ENCODE data around the gene TBC1D23.

DNA sequence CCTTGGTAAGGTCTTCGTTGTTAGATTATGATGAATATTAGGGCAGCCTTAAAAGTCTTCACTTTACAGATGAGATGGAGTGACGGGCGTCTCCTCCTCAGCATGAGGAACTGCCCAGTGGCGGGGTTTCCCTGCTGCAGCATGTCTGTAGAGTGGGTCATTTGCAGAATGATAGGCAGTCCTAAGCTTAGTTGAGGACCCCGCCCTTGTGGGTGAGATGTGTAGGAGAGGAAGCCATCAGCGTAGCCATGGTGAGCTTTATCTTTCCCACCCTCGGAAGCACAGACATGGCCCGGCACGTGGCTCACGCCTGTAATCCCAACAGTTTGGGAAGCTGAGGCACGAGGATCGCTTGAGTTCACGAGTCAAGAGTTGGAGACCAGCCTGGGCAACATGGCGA is 74.6 kb downstream of the TBC1D23 start:
- TF ChIP-seq JUN (IDR thresholded peaks at IDR 0.05; ENCODE audit: borderline replicate concordance, low read depth, low read length) (0 out of 2 replicates have a peak, but pooled peaks have one; percentile 9), JUN (CRISPR knock-in tag; IDR thresholded peaks at IDR 0.05; ENCODE audit: borderline replicate concordance) (no peak), CREB1 (IDR thresholded peaks at IDR 0.05) (no peak), CREB1 (CRISPR knock-in tag; IDR thresholded peaks at IDR 0.05) (no peak), SP1 (CRISPR knock-in tag; IDR thresholded peaks at IDR 0.05) (no peak), RFX1 (IDR thresholded peaks at IDR 0.05) (peak; percentile 83), SPI1 (IDR thresholded peaks at IDR 0.05; ENCODE audit: borderline replicate concordance, low read depth, low read length) (peak; percentile 65), NONO (IDR thresholded peaks at IDR 0.05; ENCODE audit: low read depth in 2 of 2, low read length in 1 of 2) (no peak), FOSL1 (tag; conservative IDR thresholded peaks at IDR 0.05) (no peak), POLR2AphosphoS5 (IDR thresholded peaks at IDR 0.05; ENCODE audit: control insufficient read depth, insufficient read depth, low read depth, low read length) (0 out of 2 replicates have a peak, but pooled peaks have one; percentile 25), ZNF184 (CRISPR knock-in tag; IDR thresholded peaks at IDR 0.05) (no peak), RFX5 (IDR thresholded peaks at IDR 0.05; ENCODE audit: low read depth, low read length) (no peak), YY1 (IDR thresholded peaks at IDR 0.05; ENCODE audit: borderline replicate concordance in 1 of 3, control insufficient read depth in 1 of 3, extremely low read depth in 1 of 3, insufficient read depth in 3 of 3, insufficient read length in 1 of 3, insufficient replicate concordance in 2 of 3, low read depth in 1 of 3, low read length in 2 of 3) (peak in 1 of 3 experiments; percentile 59)
- TF ChIP-seq, protein P1, sequence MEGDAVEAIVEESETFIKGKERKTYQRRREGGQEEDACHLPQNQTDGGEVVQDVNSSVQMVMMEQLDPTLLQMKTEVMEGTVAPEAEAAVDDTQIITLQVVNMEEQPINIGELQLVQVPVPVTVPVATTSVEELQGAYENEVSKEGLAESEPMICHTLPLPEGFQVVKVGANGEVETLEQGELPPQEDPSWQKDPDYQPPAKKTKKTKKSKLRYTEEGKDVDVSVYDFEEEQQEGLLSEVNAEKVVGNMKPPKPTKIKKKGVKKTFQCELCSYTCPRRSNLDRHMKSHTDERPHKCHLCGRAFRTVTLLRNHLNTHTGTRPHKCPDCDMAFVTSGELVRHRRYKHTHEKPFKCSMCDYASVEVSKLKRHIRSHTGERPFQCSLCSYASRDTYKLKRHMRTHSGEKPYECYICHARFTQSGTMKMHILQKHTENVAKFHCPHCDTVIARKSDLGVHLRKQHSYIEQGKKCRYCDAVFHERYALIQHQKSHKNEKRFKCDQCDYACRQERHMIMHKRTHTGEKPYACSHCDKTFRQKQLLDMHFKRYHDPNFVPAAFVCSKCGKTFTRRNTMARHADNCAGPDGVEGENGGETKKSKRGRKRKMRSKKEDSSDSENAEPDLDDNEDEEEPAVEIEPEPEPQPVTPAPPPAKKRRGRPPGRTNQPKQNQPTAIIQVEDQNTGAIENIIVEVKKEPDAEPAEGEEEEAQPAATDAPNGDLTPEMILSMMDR (IDR thresholded peaks at IDR 0.05 in 2 of 3, conservative IDR thresholded peaks at IDR 0.05 in 1 of 3; ENCODE audit: insufficient read depth in 2 of 3, low read depth in 1 of 3, low read length in 3 of 3), result no peak
- TF ChIP-seq, protein P2, sequence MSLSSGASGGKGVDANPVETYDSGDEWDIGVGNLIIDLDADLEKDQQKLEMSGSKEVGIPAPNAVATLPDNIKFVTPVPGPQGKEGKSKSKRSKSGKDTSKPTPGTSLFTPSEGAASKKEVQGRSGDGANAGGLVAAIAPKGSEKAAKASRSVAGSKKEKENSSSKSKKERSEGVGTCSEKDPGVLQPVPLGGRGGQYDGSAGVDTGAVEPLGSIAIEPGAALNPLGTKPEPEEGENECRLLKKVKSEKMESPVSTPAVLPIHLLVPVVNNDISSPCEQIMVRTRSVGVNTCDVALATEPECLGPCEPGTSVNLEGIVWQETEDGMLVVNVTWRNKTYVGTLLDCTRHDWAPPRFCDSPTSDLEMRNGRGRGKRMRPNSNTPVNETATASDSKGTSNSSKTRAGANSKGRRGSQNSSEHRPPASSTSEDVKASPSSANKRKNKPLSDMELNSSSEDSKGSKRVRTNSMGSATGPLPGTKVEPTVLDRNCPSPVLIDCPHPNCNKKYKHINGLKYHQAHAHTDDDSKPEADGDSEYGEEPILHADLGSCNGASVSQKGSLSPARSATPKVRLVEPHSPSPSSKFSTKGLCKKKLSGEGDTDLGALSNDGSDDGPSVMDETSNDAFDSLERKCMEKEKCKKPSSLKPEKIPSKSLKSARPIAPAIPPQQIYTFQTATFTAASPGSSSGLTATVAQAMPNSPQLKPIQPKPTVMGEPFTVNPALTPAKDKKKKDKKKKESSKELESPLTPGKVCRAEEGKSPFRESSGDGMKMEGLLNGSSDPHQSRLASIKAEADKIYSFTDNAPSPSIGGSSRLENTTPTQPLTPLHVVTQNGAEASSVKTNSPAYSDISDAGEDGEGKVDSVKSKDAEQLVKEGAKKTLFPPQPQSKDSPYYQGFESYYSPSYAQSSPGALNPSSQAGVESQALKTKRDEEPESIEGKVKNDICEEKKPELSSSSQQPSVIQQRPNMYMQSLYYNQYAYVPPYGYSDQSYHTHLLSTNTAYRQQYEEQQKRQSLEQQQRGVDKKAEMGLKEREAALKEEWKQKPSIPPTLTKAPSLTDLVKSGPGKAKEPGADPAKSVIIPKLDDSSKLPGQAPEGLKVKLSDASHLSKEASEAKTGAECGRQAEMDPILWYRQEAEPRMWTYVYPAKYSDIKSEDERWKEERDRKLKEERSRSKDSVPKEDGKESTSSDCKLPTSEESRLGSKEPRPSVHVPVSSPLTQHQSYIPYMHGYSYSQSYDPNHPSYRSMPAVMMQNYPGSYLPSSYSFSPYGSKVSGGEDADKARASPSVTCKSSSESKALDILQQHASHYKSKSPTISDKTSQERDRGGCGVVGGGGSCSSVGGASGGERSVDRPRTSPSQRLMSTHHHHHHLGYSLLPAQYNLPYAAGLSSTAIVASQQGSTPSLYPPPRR (CRISPR knock-in tag; IDR thresholded peaks at IDR 0.05; ENCODE audit: borderline replicate concordance), result no peak

Measured in K562 (cell line).